ENCODE data around the gene ALX4.
A peak's percentile ranks its signal among the peaks of the same experiment; 100 is the strongest.

The ALX4 gene

DNA sequence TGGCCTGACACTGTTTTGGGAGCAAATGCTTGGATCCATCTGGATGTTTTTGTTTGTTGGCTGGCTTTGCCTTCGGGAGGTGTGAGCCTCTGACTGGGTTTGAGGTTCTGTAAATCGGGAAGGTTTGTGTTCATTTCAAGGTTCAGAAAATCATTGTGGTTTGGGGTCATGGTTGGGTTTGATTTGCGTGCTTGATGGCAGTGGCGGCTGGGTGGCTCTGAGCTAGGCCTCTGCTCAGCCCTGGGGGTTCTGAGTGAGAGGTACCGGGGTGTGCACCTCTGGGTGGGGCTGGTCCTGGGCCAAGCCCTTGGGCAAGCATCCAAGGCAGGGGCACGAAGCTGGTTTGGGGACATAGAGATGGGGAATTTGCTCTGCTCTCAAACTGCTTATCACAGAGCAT is 37.0 kb upstream of the ALX4 start:
- Histone ChIP-seq H3K4me2 (ENCODE audit: low read length) (no peak overlapping the region), H3K4me3 (ENCODE audit: low read length) (no peak overlapping the region), H3K9ac (ENCODE audit: low read length) (no peak overlapping the region), H4K8ac (ENCODE audit: low read depth, low read length) (no peak overlapping the region), H3K23ac (ENCODE audit: low read length) (no peak overlapping the region), H3K56ac (ENCODE audit: low read length) (no peak overlapping the region), H4K5ac (ENCODE audit: low read length) (no peak overlapping the region), H3K27ac (ENCODE audit: low read depth, low read length) (no peak overlapping the region), H2AK5ac (ENCODE audit: low read length) (no peak overlapping the region), H3K36me3 (ENCODE audit: control insufficient read depth, insufficient read depth, low read length) (no peaks in the 10 kb centered on the region), H3K4ac (ENCODE audit: low read depth, low read length) (no peak overlapping the region), H2BK5ac (ENCODE audit: low read length) (no peak overlapping the region), H3K79me1 (ENCODE audit: low read length) (no peaks in the 10 kb centered on the region), H3K18ac (ENCODE audit: low read length) (no peak overlapping the region), H3K27me3 (ENCODE audit: insufficient read depth, low read length, poor library complexity) (no peaks in the 10 kb centered on the region), H2BK120ac (ENCODE audit: low read depth, low read length) (no peak overlapping the region), H3K4me1 (ENCODE audit: control insufficient read depth, low read depth, low read length) (no peaks in the 10 kb centered on the region), H3K79me2 (ENCODE audit: control insufficient read depth, insufficient read depth, low read length) (no peaks in the 10 kb centered on the region), H2BK15ac (replicated peaks; ENCODE audit: low read depth) (no peak overlapping the region)
- DNase-seq = no peak
- WGBS (ENCODE audit: extremely low coverage, insufficient coverage, low lambda C conversion rate) = no CpG with 5 or more reads among the region's 6 CpGs

DNA sequence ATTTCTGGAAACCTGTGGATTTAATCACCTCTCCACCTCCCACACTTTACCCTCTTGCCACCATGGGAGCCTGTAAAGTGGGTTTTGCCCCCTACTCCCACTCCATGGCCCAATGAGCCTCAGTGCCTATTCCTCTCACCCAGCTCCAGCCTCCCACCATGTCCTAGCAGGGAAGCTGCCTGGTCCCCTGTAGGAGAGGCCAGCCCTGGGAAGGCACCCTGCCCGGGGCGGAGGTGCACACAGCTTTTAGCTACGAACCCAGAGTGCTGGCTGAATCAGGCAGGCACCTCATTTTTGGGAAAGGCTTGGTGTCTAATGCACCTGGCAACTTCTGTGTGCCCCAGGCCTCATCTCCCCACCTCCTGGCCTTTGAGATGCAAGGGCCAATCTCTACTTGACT is 35.8 kb upstream of the ALX4 start:
- H3K9ac ChIP-seq (ENCODE audit: low read length) = no peak overlapping the region
- H3K36me3 ChIP-seq (ENCODE audit: control insufficient read depth, insufficient read depth, low read length) = no peaks in the 10 kb centered on the region
- no peak overlapping the region for H3K4me3 ChIP-seq (ENCODE audit: low read length)
- no peak overlapping the region for H4K5ac ChIP-seq (ENCODE audit: low read length)
- no peaks in the 10 kb centered on the region for H3K79me2 ChIP-seq (ENCODE audit: control insufficient read depth, insufficient read depth, low read length)
- no peak overlapping the region for H2BK120ac ChIP-seq (ENCODE audit: low read depth, low read length)
- H3K56ac ChIP-seq (ENCODE audit: low read length) = peak overlapping the region; percentile 3
- no peak for DNase-seq
- H2AK5ac ChIP-seq (ENCODE audit: low read length) = no peak overlapping the region
- H2BK15ac ChIP-seq (replicated peaks; ENCODE audit: low read depth) = no peak overlapping the region
- no peaks in the 10 kb centered on the region for H3K27me3 ChIP-seq (ENCODE audit: insufficient read depth, low read length, poor library complexity)
- H2BK5ac ChIP-seq (ENCODE audit: low read length) = no peak overlapping the region
- no peak overlapping the region for H3K27ac ChIP-seq (ENCODE audit: low read depth, low read length)
- H3K4ac ChIP-seq (ENCODE audit: low read depth, low read length) = no peak overlapping the region
- no CpG with 5 or more reads among the region's 3 CpGs for WGBS (ENCODE audit: extremely low coverage, insufficient coverage, low lambda C conversion rate)
- no peak overlapping the region for H4K8ac ChIP-seq (ENCODE audit: low read depth, low read length)
- H3K18ac ChIP-seq (ENCODE audit: low read length) = no peak overlapping the region
- no peaks in the 10 kb centered on the region for H3K4me1 ChIP-seq (ENCODE audit: control insufficient read depth, low read depth, low read length)
- no peaks in the 10 kb centered on the region for H3K79me1 ChIP-seq (ENCODE audit: low read length)
- no peak overlapping the region for H3K4me2 ChIP-seq (ENCODE audit: low read length)
- H3K23ac ChIP-seq (ENCODE audit: low read length) = no peak overlapping the region

DNA sequence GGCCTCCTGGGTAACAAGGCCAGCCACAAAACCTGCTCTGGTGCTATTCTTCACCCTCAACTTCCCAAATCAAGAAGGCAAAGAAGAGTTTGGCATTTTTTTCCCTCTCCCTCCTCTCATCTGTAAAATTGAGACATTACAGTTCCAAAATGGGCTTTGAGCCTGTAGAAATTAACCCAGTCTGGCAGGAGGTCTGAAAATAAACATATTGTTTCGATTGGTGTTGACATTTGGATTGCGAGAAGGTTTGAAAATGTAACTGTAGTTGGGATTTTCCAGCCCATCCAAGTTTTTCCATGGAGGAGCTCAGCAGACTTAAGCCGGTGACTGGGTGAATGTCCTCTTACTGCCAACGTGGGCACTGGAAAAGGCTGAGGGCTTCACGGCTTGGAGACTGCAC is 35.0 kb upstream of the ALX4 start:
- Histone ChIP-seq H3K4me1 (ENCODE audit: control insufficient read depth, low read depth, low read length) (no peaks in the 10 kb centered on the region), H2BK5ac (ENCODE audit: low read length) (no peak overlapping the region), H2AK5ac (ENCODE audit: low read length) (no peak overlapping the region), H3K27ac (ENCODE audit: low read depth, low read length) (no peak overlapping the region), H3K4ac (ENCODE audit: low read depth, low read length) (no peak overlapping the region), H2BK15ac (replicated peaks; ENCODE audit: low read depth) (no peak overlapping the region), H3K79me1 (ENCODE audit: low read length) (no peaks in the 10 kb centered on the region), H4K8ac (ENCODE audit: low read depth, low read length) (no peak overlapping the region), H3K4me2 (ENCODE audit: low read length) (no peak overlapping the region), H3K9ac (ENCODE audit: low read length) (no peak overlapping the region), H3K18ac (ENCODE audit: low read length) (no peak overlapping the region), H3K36me3 (ENCODE audit: control insufficient read depth, insufficient read depth, low read length) (no peaks in the 10 kb centered on the region), H3K27me3 (ENCODE audit: insufficient read depth, low read length, poor library complexity) (no peaks in the 10 kb centered on the region), H4K5ac (ENCODE audit: low read length) (no peak overlapping the region), H3K79me2 (ENCODE audit: control insufficient read depth, insufficient read depth, low read length) (no peaks in the 10 kb centered on the region), H2BK120ac (ENCODE audit: low read depth, low read length) (no peak overlapping the region), H3K56ac (ENCODE audit: low read length) (no peak overlapping the region), H3K4me3 (ENCODE audit: low read length) (no peak overlapping the region), H3K23ac (ENCODE audit: low read length) (no peak overlapping the region)
- WGBS (ENCODE audit: extremely low coverage, insufficient coverage, low lambda C conversion rate) = no CpG with 5 or more reads among the region's 5 CpGs
- no peak for DNase-seq

DNA sequence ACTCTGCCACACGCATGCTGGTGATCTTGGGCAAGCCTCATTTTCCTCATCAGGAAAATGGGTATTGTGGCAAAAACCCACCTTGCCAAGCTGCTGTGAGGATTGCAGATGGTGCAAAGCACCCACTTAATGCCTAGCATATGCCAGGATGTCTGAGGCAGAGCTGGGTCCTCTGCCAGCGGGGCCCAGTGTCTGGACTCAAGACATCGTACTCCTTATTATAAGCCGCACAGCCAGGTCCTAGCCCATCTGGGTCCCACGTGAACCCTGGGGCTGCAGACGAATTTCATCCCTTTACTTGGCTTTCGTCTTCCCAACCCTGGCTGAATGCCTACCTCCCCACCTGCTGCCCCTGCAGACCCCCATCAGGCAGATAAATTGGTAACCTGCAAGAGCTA is 34.5 kb upstream of the ALX4 start:
- no peaks in the 10 kb centered on the region for H3K36me3 ChIP-seq (ENCODE audit: control insufficient read depth, insufficient read depth, low read length)
- no peaks in the 10 kb centered on the region for H3K27me3 ChIP-seq (ENCODE audit: insufficient read depth, low read length, poor library complexity)
- H3K27ac ChIP-seq (ENCODE audit: low read depth, low read length) = no peak overlapping the region
- H2BK5ac ChIP-seq (ENCODE audit: low read length) = no peak overlapping the region
- no peak overlapping the region for H4K8ac ChIP-seq (ENCODE audit: low read depth, low read length)
- H2BK15ac ChIP-seq (replicated peaks; ENCODE audit: low read depth) = no peak overlapping the region
- no peak overlapping the region for H3K56ac ChIP-seq (ENCODE audit: low read length)
- H2BK120ac ChIP-seq (ENCODE audit: low read depth, low read length) = no peak overlapping the region
- H3K4me1 ChIP-seq (ENCODE audit: control insufficient read depth, low read depth, low read length) = no peaks in the 10 kb centered on the region
- no peak overlapping the region for H3K4me2 ChIP-seq (ENCODE audit: low read length)
- DNase-seq = no peak
- H3K18ac ChIP-seq (ENCODE audit: low read length) = no peak overlapping the region
- no peaks in the 10 kb centered on the region for H3K79me2 ChIP-seq (ENCODE audit: control insufficient read depth, insufficient read depth, low read length)
- no peak overlapping the region for H4K5ac ChIP-seq (ENCODE audit: low read length)
- H2AK5ac ChIP-seq (ENCODE audit: low read length) = no peak overlapping the region
- H3K4ac ChIP-seq (ENCODE audit: low read depth, low read length) = no peak overlapping the region
- no CpG with 5 or more reads among the region's 7 CpGs for WGBS (ENCODE audit: extremely low coverage, insufficient coverage, low lambda C conversion rate)
- H3K4me3 ChIP-seq (ENCODE audit: low read length) = no peak overlapping the region
- no peak overlapping the region for H3K9ac ChIP-seq (ENCODE audit: low read length)
- H3K23ac ChIP-seq (ENCODE audit: low read length) = no peak overlapping the region
- no peaks in the 10 kb centered on the region for H3K79me1 ChIP-seq (ENCODE audit: low read length)

DNA sequence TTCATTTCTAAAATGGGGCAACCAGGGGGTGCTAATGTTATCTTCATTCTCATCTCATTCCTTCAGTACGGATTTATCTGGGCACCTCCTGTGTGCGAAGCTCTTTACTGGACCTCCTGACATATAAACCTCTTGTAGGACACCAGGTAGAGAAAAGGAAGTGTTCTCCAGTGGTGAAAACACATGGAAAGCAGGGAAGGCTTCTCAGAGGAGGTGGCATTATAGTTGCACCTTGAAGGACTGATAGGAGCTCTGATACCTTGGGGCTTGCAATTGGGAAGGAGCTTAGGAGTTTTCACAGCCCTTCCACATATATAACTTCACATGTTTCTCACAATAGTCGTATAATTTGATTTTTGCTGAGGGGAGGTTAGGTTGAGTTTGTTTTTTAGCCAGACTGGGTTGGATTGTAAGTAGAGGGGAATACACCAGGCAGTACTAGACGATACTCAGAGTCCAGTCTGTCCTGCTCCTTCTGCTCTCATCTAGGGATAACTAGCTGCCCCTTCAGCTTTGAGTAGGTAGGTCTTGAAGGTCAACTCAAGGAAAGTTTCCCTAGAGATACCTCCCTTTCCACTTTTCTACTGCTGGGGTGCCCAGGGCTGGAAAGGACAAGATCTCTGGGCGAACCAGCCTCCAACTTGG is 34.0 kb upstream of the ALX4 start:
- Histone ChIP-seq H4K5ac (ENCODE audit: low read length) (no peak overlapping the region), H2BK120ac (ENCODE audit: low read depth, low read length) (no peak overlapping the region), H2AK5ac (ENCODE audit: low read length) (no peak overlapping the region), H3K36me3 (ENCODE audit: control insufficient read depth, insufficient read depth, low read length) (no peaks in the 10 kb centered on the region), H4K8ac (ENCODE audit: low read depth, low read length) (no peak overlapping the region), H3K4me2 (ENCODE audit: low read length) (no peak overlapping the region), H3K4me1 (ENCODE audit: control insufficient read depth, low read depth, low read length) (no peaks in the 10 kb centered on the region), H3K23ac (ENCODE audit: low read length) (no peak overlapping the region), H3K4me3 (ENCODE audit: low read length) (no peak overlapping the region), H3K56ac (ENCODE audit: low read length) (no peak overlapping the region), H2BK5ac (ENCODE audit: low read length) (no peak overlapping the region), H3K27ac (ENCODE audit: low read depth, low read length) (no peak overlapping the region), H2BK15ac (replicated peaks; ENCODE audit: low read depth) (no peak overlapping the region), H3K4ac (ENCODE audit: low read depth, low read length) (no peak overlapping the region), H3K9ac (ENCODE audit: low read length) (no peak overlapping the region), H3K79me1 (ENCODE audit: low read length) (no peaks in the 10 kb centered on the region), H3K27me3 (ENCODE audit: insufficient read depth, low read length, poor library complexity) (no peaks in the 10 kb centered on the region), H3K18ac (ENCODE audit: low read length) (no peak overlapping the region), H3K79me2 (ENCODE audit: control insufficient read depth, insufficient read depth, low read length) (no peaks in the 10 kb centered on the region)
- no CpG with 5 or more reads among the region's 5 CpGs for WGBS (ENCODE audit: extremely low coverage, insufficient coverage, low lambda C conversion rate)
- DNase-seq = no peak

DNA sequence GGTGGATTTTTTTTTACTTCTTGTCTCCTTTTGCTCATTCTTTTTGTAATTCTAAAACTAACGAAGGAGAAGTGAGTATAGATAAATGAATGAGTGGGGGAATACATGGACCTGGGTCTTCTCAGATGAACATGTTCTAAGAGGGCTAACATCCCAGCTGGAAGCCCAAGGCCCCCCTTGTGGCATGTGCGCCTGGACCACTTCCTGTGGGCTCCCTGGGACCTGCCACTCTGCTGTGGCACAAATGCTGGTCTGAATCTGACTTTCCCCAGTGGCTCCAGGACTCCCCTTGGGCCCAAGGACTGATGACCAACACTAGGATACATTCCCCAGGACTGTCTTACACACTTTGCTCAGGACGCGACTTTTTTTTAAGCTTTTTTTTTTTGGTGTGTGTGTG is 32.7 kb upstream of the ALX4 start:
- Histone ChIP-seq H3K27ac (ENCODE audit: low read depth, low read length) (no peak overlapping the region), H3K9ac (ENCODE audit: low read length) (no peak overlapping the region), H3K4me2 (ENCODE audit: low read length) (no peak overlapping the region), H3K4ac (ENCODE audit: low read depth, low read length) (no peak overlapping the region), H3K36me3 (ENCODE audit: control insufficient read depth, insufficient read depth, low read length) (no peaks in the 10 kb centered on the region), H3K27me3 (ENCODE audit: insufficient read depth, low read length, poor library complexity) (peaks cover 3% of the 10 kb centered on the region), H3K79me1 (ENCODE audit: low read length) (no peaks in the 10 kb centered on the region), H2BK120ac (ENCODE audit: low read depth, low read length) (no peak overlapping the region), H3K79me2 (ENCODE audit: control insufficient read depth, insufficient read depth, low read length) (no peaks in the 10 kb centered on the region), H4K5ac (ENCODE audit: low read length) (no peak overlapping the region), H2AK5ac (ENCODE audit: low read length) (no peak overlapping the region), H2BK5ac (ENCODE audit: low read length) (no peak overlapping the region), H3K23ac (ENCODE audit: low read length) (no peak overlapping the region), H3K4me1 (ENCODE audit: control insufficient read depth, low read depth, low read length) (no peaks in the 10 kb centered on the region), H2BK15ac (replicated peaks; ENCODE audit: low read depth) (no peak overlapping the region), H4K8ac (ENCODE audit: low read depth, low read length) (no peak overlapping the region), H3K4me3 (ENCODE audit: low read length) (no peak overlapping the region), H3K18ac (ENCODE audit: low read length) (no peak overlapping the region), H3K56ac (ENCODE audit: low read length) (no peak overlapping the region)
- DNase-seq = no peak
- no CpG with 5 or more reads among the region's 4 CpGs for WGBS (ENCODE audit: extremely low coverage, insufficient coverage, low lambda C conversion rate)
